ENCODE measurements around the gene CD248. TPM values are rescaled to one million over a fixed set of nuclear protein-coding genes. Genes with fewer than 3 reads are reported as not detected.

The CD248 gene
- total and polyA plus RNA-seq, 2 donors (not counting 1 experiment from before 2014, with no cell fraction given): 0.40 to 0.96 TPM

DNA sequence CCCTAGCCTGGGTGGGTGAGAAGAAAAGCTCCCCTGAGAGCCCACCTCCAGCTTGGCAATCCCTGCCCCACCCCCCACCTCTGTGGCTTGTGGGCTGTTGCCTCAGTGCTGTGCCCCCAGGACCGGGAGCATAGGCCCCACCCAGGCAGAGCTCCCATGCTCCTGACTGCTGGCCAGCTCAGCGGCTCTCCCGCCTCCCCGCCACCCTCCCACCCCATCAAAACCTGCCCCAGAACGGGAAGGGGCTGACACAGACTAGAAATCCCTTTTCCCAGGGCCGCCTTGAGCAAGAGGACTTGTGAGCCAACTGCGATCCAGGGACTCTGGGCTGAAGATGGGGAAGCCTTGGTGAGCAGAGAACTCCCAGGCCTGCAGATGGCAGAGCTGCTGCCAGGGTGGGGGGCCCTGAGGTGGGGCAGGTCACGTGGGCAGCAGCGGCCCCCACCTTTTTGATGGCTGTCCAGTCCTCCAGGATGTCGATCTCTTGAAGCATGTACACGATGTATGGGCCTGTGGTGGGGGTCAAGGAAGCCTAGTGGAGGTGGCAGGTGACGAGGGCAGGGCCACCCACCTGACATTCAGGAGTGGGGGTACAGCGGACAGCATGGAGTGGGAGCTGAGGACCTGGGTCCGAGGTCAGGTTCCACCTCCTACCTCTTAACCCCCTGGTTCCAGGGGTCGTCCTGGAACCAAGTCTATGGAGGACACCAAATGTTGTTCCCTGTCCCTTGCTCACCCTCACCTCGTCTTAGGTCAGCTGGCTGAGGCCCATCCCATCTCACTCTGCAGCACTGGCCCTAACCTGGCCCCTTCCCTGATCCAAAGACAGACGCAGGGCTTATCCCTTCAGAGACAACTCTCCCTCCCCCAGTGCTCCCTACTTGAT, 21.7 kb upstream of the CD248 start:
- H3K27ac Mint-ChIP-seq: no peak overlapping the region
- peaks cover 41% of the 10 kb centered on the region for H4K20me1 ChIP-seq (ENCODE audit: control insufficient read depth, insufficient read depth, low read length, poor library complexity, severe bottlenecking)
- no peaks in the 10 kb centered on the region for H3K9me3 Mint-ChIP-seq (ENCODE audit: insufficient read depth)
- no peaks in the 10 kb centered on the region for H3K9me3 ChIP-seq (ENCODE audit: control extremely low read depth in 1 of 3, control insufficient read depth in 2 of 3, insufficient read depth in 1 of 3, low read length in 2 of 3)
- H3K79me2 ChIP-seq (ENCODE audit: control insufficient read depth, insufficient read depth, low read length): peaks cover 15% of the 10 kb centered on the region
- H2AFZ ChIP-seq (ENCODE audit: insufficient read depth, low read depth, low read length, poor library complexity, severe bottlenecking): no peak overlapping the region
- H3K4me2 ChIP-seq (replicated peaks; ENCODE audit: low read depth, low read length, poor library complexity, severe bottlenecking): no peak overlapping the region
- TF ChIP-seq, protein P1, sequence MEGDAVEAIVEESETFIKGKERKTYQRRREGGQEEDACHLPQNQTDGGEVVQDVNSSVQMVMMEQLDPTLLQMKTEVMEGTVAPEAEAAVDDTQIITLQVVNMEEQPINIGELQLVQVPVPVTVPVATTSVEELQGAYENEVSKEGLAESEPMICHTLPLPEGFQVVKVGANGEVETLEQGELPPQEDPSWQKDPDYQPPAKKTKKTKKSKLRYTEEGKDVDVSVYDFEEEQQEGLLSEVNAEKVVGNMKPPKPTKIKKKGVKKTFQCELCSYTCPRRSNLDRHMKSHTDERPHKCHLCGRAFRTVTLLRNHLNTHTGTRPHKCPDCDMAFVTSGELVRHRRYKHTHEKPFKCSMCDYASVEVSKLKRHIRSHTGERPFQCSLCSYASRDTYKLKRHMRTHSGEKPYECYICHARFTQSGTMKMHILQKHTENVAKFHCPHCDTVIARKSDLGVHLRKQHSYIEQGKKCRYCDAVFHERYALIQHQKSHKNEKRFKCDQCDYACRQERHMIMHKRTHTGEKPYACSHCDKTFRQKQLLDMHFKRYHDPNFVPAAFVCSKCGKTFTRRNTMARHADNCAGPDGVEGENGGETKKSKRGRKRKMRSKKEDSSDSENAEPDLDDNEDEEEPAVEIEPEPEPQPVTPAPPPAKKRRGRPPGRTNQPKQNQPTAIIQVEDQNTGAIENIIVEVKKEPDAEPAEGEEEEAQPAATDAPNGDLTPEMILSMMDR (IDR thresholded peaks at IDR 0.05): no peak
- TF ChIP-seq EZH2 (IDR thresholded peaks at IDR 0.05; ENCODE audit: borderline replicate concordance, insufficient read depth, low read depth, low read length, poor library complexity, severe bottlenecking): no peak
- 94% methylated on average over 14 of the region's 17 CpGs for WGBS (ENCODE audit: insufficient coverage)
- H3K9ac ChIP-seq (ENCODE audit: low read length): no peak overlapping the region
- H3K36me3 ChIP-seq (replicated peaks in 1 of 2; ENCODE audit: control extremely low read depth in 1 of 2, control insufficient read depth in 1 of 2, extremely low read depth in 1 of 2, insufficient read depth in 2 of 2, low read length in 1 of 2): peaks cover 0 to 49% of the 10 kb centered on the region in 2 experiments
- POLR2A ChIA-PET: interaction anchor here (0.7 kb wide), 1 partner anchor 10 kb away, joined by 3 read pairs; no protein-coding TSS in a partner anchor
- intact Hi-C loops (cut with micrococcal nuclease): no loop called here
- H3K4me3 Mint-ChIP-seq: no peak overlapping the region
- CTCF ChIA-PET: interaction anchor here (1.3 to 1.5 kb wide), 2 partner anchors 28 to 50 kb away, joined by 4 to 13 read pairs; no protein-coding TSS in a partner anchor
- no peak for DNase-seq
- peaks cover 28% of the 10 kb centered on the region for H3K4me1 Mint-ChIP-seq
- ATAC-seq (ENCODE audit: low read depth): no peak
- H3K27me3 ChIP-seq (replicated peaks in 1 of 4; ENCODE audit: control extremely low read depth in 1 of 4, control insufficient read depth in 3 of 4, insufficient read depth in 4 of 4, low read length in 3 of 4): peaks cover 0 to 9% (median 3%) of the 10 kb centered on the region in 4 experiments
- no peak overlapping the region for H3K27ac ChIP-seq (ENCODE audit: low read length in 2 of 2)
- H3K27me3 Mint-ChIP-seq: no peaks in the 10 kb centered on the region
- H3K4me3 ChIP-seq (ENCODE audit: control extremely low read depth in 1 of 5, extremely low read depth in 1 of 5, insufficient read depth in 1 of 5, low read depth in 2 of 5, low read length in 4 of 5): no peak overlapping the region
- peaks cover 15 to 29% of the 10 kb centered on the region in 2 donors for H3K4me1 ChIP-seq (ENCODE audit: control insufficient read depth in 2 of 2, insufficient read depth in 2 of 2, low read length in 2 of 2)
